ENCODE results near the gene MPV17L.

MPV17L gene

GRCh38 chr16:15460601-15461000, 65.0 kb downstream of the MPV17L start:
- Histone ChIP-seq H3K36me3 (no peaks in the 10 kb centered on the region), H3K9me3 (ENCODE audit: severe bottlenecking) (no peaks in the 10 kb centered on the region), H3K27me3 (ENCODE audit: insufficient read depth, low read depth, severe bottlenecking) (no peaks in the 10 kb centered on the region), H3K27ac (no peak overlapping the region), H3K4me3 (ENCODE audit: low read depth, low read length) (no peak overlapping the region)
- TF ChIP-seq CTCF (IDR thresholded peaks at IDR 0.05; ENCODE audit: low read depth, low read length), result no peak
- no peak for DNase-seq

- no peak overlapping the region for H3K27ac ChIP-seq
- no peaks in the 10 kb centered on the region for H3K9me3 ChIP-seq (ENCODE audit: severe bottlenecking)
- TF ChIP-seq CTCF (IDR thresholded peaks at IDR 0.05; ENCODE audit: low read depth, low read length), result no peak
- no peak for DNase-seq
- H3K27me3 ChIP-seq (ENCODE audit: insufficient read depth, low read depth, severe bottlenecking), result no peaks in the 10 kb centered on the region
- no peaks in the 10 kb centered on the region for H3K36me3 ChIP-seq
- no peak overlapping the region for H3K4me3 ChIP-seq (ENCODE audit: low read depth, low read length)
Measured at GRCh38 chr16:15461376-15461775, 65.8 kb downstream of the MPV17L start.

All from WERI-Rb-1 (cell line).